OCI-LY1 (cell line): ENCODE results near the gene PACS2.

ENCODE experiments used
- CTCF ChIP-seq: fragments of 200-600 bp; sonication (generic), shearing (Covaris generic); IDR thresholded peaks from 2 replicates; pipeline ENCODE4 v1.5.1; 2017; ENCODE audit warnings: mild to moderate bottlenecking, antibody characterized with exemption, low read length, moderate library complexity, mixed read lengths
- EZH2 ChIP-seq: fragments of 200-600 bp; sonication (generic), shearing (Covaris generic); IDR thresholded peaks from 2 replicates; pipeline ENCODE4 v1.8.0; 2017; ENCODE audit warnings: borderline replicate concordance, mixed run types, mild to moderate bottlenecking, antibody characterized with exemption, low read length, moderate library complexity, mixed read lengths

- TF ChIP-seq CTCF (no peak), EZH2 (no peak)
These were observed 97.6 kb downstream of the PACS2 start for GRCh38 chr14:105411985-105412770.
